ENCODE measurements around the gene ADK. TPM values are rescaled to one million over a fixed set of nuclear protein-coding genes. Genes with fewer than 3 reads are reported as not detected.

The ADK gene
- total RNA-seq, 1 donor from 2014 or later = 34.9 TPM

- no peak for DNase-seq (ENCODE audit: low spot score)
Observed at GRCh38 chr10:74233281-74233680, 82.3 kb downstream of the ADK start.

- DNase-seq (ENCODE audit: low spot score) = no peak
Observed at GRCh38 chr10:74234569-74234968, 83.5 kb downstream of the ADK start.

GRCh38 chr10:74238031-74238431 is 87.0 kb downstream of the ADK start:
- no peak for DNase-seq (ENCODE audit: low spot score)

GRCh38 chr10:74238516-74238915 is 87.5 kb downstream of the ADK start:
- DNase-seq (ENCODE audit: low spot score) = no peak

GRCh38 chr10:74243067-74243466 is 92.0 kb downstream of the ADK start:
- DNase-seq (ENCODE audit: low spot score) = no peak

GRCh38 chr10:74244097-74244685 is 93.2 kb downstream of the ADK start:
- DNase-seq (ENCODE audit: low spot score) = no peak

- DNase-seq (ENCODE audit: low spot score) = no peak
Observed at GRCh38 chr10:74244807-74245206, 93.8 kb downstream of the ADK start.

- no peak for DNase-seq (ENCODE audit: low spot score)
Observed at GRCh38 chr10:74246495-74246894, 95.5 kb downstream of the ADK start.

GRCh38 chr10:74249865-74250264 is 98.8 kb downstream of the ADK start:
- no peak for DNase-seq (ENCODE audit: low spot score)

- DNase-seq (ENCODE audit: low spot score) = no peak
Observed at GRCh38 chr10:74255214-74255613, 104.2 kb downstream of the ADK start.

GRCh38 chr10:74255888-74256357 is 104.9 kb downstream of the ADK start:
- DNase-seq (ENCODE audit: low spot score) = no peak

GRCh38 chr10:74262856-74263255 is 111.8 kb downstream of the ADK start:
- DNase-seq (ENCODE audit: low spot score) = no peak

- DNase-seq (ENCODE audit: low spot score) = no peak
Observed at GRCh38 chr10:74263996-74264395, 113.0 kb downstream of the ADK start.

GRCh38 chr10:74272288-74272687 is 121.3 kb downstream of the ADK start:
- DNase-seq (ENCODE audit: low spot score) = no peak

GRCh38 chr10:74275755-74276290 is 124.8 kb downstream of the ADK start:
- DNase-seq (ENCODE audit: low spot score) = no peak

GRCh38 chr10:74276416-74276815 is 125.4 kb downstream of the ADK start:
- no peak for DNase-seq (ENCODE audit: low spot score)

- DNase-seq (ENCODE audit: low spot score) = no peak
Observed at GRCh38 chr10:74282151-74282847, 131.3 kb downstream of the ADK start.

GRCh38 chr10:74282848-74283210 is 131.8 kb downstream of the ADK start:
- no peak for DNase-seq (ENCODE audit: low spot score)

- no peak for DNase-seq (ENCODE audit: low spot score)
Observed at GRCh38 chr10:74289188-74289587, 138.2 kb downstream of the ADK start.

- no peak for DNase-seq (ENCODE audit: low spot score)
Observed at GRCh38 chr10:74289951-74290350, 138.9 kb downstream of the ADK start.

GRCh38 chr10:74290708-74291107 is 139.7 kb downstream of the ADK start:
- DNase-seq (ENCODE audit: low spot score) = no peak

GRCh38 chr10:74292871-74293427 is 141.9 kb downstream of the ADK start:
- no peak for DNase-seq (ENCODE audit: low spot score)

Data from mesenteric fat pad (tissue), 1 donor.